Dedifferentiated amniotic fluid mesenchymal stem cell (primary cell): Measurements from ENCODE around the gene PLA2G2C.
"Not testable (repeated sequence)": the region's sequence is repeated elsewhere in the genome, so short reads cannot be mapped to it uniquely, and the experiment has no call there.

ENCODE experiments used
- DNase-seq: peaks from one replicate; pipeline ENCODE4 v3.0.0-alpha.2; 2016; ENCODE audit errors: extremely low spot score

The PLA2G2C gene

GRCh38 chr1:20130518-20130917 is 55.8 kb downstream of the PLA2G2C start:
- DNase-seq = not testable (repeated sequence)

DNA sequence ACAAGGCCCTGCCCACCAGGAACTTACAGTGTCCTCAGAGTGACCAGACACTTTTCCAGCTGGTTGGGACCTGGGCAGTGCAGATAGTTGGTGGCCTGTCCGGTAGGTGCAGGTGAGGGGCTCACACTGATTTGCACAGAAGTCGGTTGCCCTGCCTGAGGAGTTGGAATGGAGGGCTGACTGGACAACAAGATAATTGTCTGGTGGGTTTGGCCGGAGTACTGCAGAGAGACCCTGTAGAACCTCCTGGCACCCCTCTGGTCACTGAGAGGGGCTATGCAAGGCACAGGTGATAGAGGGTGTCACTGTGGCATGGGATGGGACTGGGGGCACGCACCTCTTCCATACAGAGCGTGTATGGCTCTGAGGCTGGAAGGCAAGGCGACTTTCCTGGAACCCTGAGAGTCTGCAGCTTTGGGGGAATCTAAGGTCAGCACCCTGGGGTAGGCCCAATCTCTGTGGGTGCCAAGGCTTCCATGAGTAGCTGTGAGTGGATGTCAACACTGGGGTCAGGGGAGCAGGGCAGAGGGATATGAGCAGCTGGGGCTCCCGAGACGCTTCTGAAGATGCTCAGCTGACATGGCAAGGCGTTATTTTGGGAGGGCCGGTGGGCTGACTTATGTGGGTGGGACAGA is 59.4 kb downstream of the PLA2G2C start:
- no peak for DNase-seq

DNA sequence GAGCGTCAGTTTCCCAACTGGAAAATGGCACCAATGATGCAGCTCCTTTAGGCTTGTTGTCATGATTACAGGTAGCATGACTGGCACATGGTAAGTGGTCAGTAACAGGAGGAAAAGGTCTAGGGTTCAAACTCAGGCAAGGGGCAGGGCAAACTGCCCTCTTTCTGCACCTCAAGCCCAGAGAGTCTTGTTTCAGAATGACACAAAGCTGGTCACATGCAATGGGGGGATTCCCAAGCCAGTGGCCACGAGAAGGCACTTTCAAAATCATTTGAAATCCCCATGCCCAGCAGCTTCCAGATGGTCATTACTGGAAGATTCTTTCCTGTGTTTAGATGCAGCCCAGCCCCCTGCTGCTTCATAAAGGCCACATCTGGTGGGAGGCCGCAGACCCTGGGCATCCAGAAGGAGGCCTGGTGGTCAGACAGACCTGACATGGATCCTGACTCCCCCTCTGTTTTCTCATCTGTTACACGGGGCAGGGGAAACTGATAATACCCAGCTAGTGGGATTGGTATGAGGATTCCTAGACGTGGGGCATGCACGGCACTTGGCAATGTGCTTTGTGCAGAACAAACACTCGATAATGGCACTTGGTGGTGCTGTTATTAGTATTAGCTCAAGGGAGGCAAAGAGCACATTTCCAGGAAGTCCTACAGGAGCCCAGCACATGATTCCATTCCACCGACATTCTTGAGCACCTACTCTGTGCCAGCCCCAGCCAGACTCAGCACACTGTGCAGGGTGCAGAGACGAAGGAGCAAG is 60.1 kb downstream of the PLA2G2C start:
- DNase-seq = no peak

DNA sequence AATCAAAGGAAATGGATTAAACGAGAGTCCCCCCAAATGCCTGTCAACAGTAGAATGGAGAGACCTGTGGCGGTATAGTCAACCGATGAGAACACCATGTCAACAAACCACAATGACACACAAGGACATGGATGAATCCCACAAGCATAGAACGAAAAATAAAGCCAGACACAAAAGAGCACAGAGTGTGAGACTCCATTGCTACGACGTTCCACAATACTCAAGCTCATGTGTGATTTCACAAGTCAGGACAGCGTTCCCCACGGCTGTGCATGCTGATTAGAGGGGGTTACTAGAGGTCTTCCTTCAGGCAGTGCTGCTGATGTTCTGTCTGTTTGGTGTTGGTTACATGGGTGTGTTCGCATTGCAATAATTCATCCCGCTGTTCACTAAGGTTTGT is 61.2 kb downstream of the PLA2G2C start:
- no peak for DNase-seq

DNA sequence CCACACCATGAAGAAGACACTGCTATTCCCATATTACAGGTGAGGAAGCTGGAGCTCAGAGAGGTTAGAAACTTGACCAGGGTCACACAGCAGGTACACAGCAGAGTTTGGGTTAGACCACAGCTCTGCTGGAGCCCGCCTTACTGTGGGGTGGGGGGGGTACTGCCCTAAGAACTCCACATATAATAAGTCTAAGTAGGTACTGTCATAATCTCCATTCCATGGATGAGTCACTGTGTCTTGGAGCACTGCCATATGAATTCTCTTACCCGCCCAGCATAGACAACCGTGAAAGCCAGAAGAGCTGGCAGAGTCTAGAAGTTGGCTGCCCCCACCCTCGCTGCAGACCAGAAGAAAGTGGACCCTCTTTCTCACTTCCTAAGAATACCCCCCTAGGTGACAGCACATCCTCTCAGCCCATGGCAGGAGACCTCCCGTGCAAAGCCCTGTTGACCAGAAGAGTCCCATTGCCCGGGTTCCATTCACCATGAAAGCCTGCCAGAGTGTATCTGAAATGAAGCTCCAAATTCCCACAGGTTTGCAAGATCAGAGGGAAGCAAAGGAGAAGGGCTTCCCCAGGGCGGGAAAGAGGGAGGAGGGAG is 61.8 kb downstream of the PLA2G2C start:
- no peak for DNase-seq

DNA sequence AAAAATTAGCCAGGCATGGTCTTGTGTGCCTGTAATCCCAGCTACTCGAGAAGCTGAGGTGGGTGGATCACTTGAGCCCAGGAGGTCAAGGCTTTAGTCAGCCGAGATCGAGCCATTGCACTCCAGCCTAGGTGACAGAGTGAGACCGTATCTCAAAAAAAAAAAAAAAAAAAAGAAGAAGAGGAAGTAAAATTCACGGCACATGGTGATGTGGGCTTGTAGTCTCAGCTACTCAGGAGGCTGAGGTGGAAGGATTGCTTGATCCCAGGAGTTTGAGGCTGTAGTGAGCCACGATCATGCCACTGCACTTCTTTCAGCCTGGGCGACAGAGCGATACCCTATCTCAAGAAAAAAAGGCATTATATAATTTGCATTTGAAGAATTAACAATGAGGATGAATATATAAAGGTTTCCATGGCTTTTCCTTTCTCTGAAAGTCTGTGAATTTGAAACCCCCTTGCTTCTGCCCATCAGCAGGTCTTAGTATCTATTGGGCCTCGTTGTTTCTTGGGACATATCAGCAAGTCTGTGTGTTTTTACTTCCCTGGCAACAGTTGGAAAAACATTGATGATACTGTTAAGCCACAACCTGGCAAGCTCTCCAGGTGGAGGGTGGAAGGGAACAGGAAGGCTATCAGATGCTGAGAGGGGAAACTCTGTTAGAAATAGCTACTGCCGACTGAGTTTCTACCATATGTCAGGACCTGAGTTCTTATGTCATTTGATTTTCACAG is 62.4 kb downstream of the PLA2G2C start:
- no peak for DNase-seq

- no peak for DNase-seq
Measured at GRCh38 chr1:20120796-20121195, 65.5 kb downstream of the PLA2G2C start.

GRCh38 chr1:20119347-20119746 is 67.0 kb downstream of the PLA2G2C start, which contains the start of gene PLA2G2D:
PLA2G2D (minus strand) TSS chr1:20119536; CDS start chr1:20119498, 38 bp downstream.
- no peak for DNase-seq

GRCh38 chr1:20117236-20117635 is 69.1 kb downstream of the PLA2G2C start:
- DNase-seq = no peak

DNA sequence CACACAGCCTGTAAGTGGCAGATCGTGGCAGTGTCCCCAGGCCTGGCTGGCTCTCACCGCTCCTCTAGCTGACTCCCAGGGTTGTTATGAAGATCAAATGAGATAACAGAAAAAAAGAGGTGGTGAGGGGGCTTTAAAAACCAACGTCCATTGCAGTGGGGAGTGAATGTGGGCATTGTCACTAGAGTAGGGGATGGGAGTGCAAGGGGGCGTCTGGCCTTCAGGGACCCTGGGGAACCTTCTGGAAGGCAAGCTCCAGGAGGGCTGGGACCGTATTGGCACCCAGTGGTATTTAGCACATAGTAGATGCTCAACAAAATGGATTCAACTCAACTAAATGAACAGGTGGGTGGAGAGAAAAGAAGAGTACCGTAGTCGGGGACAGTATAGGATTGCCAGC is 70.4 kb downstream of the PLA2G2C start:
- DNase-seq = no peak

GRCh38 chr1:20115479-20115878 is 70.8 kb downstream of the PLA2G2C start:
- DNase-seq = no peak

DNA sequence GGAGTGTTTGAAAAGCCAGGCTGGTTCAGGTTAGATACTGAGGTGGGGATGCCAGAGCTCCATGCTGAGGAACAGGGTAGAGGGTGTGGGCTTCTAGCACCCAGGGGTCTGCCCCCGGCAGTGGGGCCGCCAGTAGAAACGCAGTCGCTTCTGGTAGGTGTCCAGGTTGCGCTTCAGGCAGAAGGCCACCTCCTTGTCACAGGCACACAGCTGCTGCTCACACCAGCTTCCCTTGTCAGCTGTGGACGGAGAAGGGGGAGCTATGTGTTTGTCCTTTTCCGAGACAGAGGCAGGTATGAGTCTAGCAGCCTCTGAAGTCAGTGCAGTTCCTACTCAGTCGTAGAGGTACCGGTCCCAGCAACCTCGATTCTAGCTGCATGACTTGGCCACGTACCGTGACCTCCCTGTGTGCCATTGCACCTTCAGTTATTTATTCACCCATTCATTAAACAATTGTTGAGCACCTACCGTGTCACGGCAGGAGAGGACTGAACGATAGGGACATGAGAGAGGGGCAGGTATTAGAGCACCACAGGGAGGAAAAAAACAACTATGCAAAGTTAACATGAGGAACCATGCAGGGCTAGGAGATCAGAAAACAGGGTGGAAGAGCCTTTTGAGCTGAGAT is 72.2 kb downstream of the PLA2G2C start:
- DNase-seq = no peak
